CD14-positive monocyte (primary cell): ENCODE results near the gene DIMT1. TPM values are rescaled to one million over a fixed set of nuclear protein-coding genes. Genes with fewer than 3 reads are reported as not detected.

Experiments used
- DNase-seq, 3 donors: peaks; one replicate each; pipeline ENCODE4 v3.0.0-alpha.2; 2011 to 2022
- H2AFZ ChIP-seq: 2 replicates; pipeline ENCODE4 v1.6.0; 2012; ENCODE audit warnings: mild to moderate bottlenecking, low read depth, low read length, inconsistent platforms; ENCODE audit not compliant: insufficient read depth, poor library complexity, severe bottlenecking
- H3K27ac ChIP-seq, 2 donors: 1 replicate in 1 of 2; 2 replicates in 1 of 2; pipeline ENCODE4 v1.5.1; 2012 to 2013; ENCODE audit warnings: low read length in 2 of 2, control low read depth in 1 of 2, inconsistent platforms in 1 of 2, low read depth in 1 of 2, mild to moderate bottlenecking in 1 of 2
- H3K27me3 ChIP-seq, 2 donors: one replicate each; pipeline versions ENCODE4 v1.6.0 to v1.6.1; 2011 to 2013; ENCODE audit warnings: low read length in 2 of 2; ENCODE audit not compliant: control insufficient read depth in 2 of 2, insufficient read depth in 2 of 2
- H3K36me3 ChIP-seq, 2 donors: replicated peaks in 1 of 2; 1 replicate in 1 of 2; 2 replicates in 1 of 2; pipeline versions ENCODE4 v1.5.1 to v1.6.1; 2012 to 2013; ENCODE audit warnings: low read length in 2 of 2, control low read depth in 1 of 2, inconsistent platforms in 1 of 2, mild to moderate bottlenecking in 1 of 2; ENCODE audit not compliant: insufficient read depth in 2 of 2, control insufficient read depth in 1 of 2
- H3K4me1 ChIP-seq, 2 donors: 1 replicate in 1 of 2; 2 replicates in 1 of 2; pipeline versions ENCODE4 v1.5.1 to v1.6.1; 2012 to 2013; ENCODE audit warnings: low read length in 2 of 2, control low read depth in 1 of 2, inconsistent platforms in 1 of 2, mild to moderate bottlenecking in 1 of 2, moderate library complexity in 1 of 2; ENCODE audit not compliant: insufficient read depth in 2 of 2, control insufficient read depth in 1 of 2
- H3K4me2 ChIP-seq: replicated peaks from 2 replicates; pipeline ENCODE3; 2012; ENCODE audit warnings: low read length, moderate library complexity, mild to moderate bottlenecking; ENCODE audit not compliant: poor library complexity, severe bottlenecking; ENCODE audit errors: extremely low read depth
- H3K4me3 ChIP-seq, 3 experiments: fragments of 200-600 bp in 1 of 3; sonication (generic) in 1 of 3; replicated peaks in 1 of 3; 1 replicate in 2 of 3; 2 replicates in 1 of 3; pipeline ENCODE4 v1.5.1; 2011 to 2013; ENCODE audit warnings: low read length in 3 of 3, mild to moderate bottlenecking in 3 of 3, control low read depth in 2 of 3, low read depth in 2 of 3, inconsistent platforms in 1 of 3, moderate library complexity in 1 of 3
- H3K79me2 ChIP-seq: 2 replicates; pipeline ENCODE4 v1.6.0; 2012; ENCODE audit warnings: mild to moderate bottlenecking, control low read depth, inconsistent platforms, low read length, moderate library complexity; ENCODE audit not compliant: insufficient read depth
- H3K9ac ChIP-seq: 2 replicates; pipeline ENCODE4 v1.6.0; 2017; ENCODE audit warnings: low read length, mild to moderate bottlenecking; ENCODE audit not compliant: insufficient read depth, poor library complexity, severe bottlenecking
- H3K9me3 ChIP-seq, 2 donors: replicated peaks in 1 of 2; 1 replicate in 1 of 2; 2 replicates in 1 of 2; pipeline versions ENCODE4 v1.5.1 to v1.6.1; 2012 to 2013; ENCODE audit warnings: low read length in 2 of 2, control low read depth in 1 of 2; ENCODE audit not compliant: control insufficient read depth in 1 of 2, insufficient read depth in 1 of 2
- H4K20me1 ChIP-seq: 2 replicates; pipeline ENCODE4 v1.6.0; 2012; ENCODE audit warnings: mild to moderate bottlenecking, low read length, control low read depth, moderate library complexity; ENCODE audit not compliant: insufficient read depth
- H3K27ac Mint-ChIP-seq, 7 donors: one replicate each; pipeline ENCODE4 v1.8.0; 2020; ENCODE audit warnings: mild to moderate bottlenecking in 7 of 7, mixed read lengths in 7 of 7, moderate library complexity in 6 of 7, inconsistent platforms in 2 of 7
- H3K27me3 Mint-ChIP-seq, 3 donors: one replicate each; pipeline ENCODE4 v1.8.0; 2021 to 2022; ENCODE audit warnings: low read depth in 3 of 3, mild to moderate bottlenecking in 3 of 3, mixed read lengths in 3 of 3, moderate library complexity in 3 of 3, inconsistent platforms in 1 of 3
- H3K36me3 Mint-ChIP-seq, 2 donors: one replicate each; pipeline ENCODE4 v1.8.0; 2020; ENCODE audit warnings: mixed read lengths in 2 of 2, inconsistent platforms in 1 of 2, mild to moderate bottlenecking in 1 of 2
- H3K4me1 Mint-ChIP-seq: one replicate; pipeline ENCODE4 v1.8.0; 2020; ENCODE audit warnings: mild to moderate bottlenecking, mixed read lengths
- H3K4me3 Mint-ChIP-seq, 2 donors: one replicate each; pipeline ENCODE4 v1.8.0; 2020; ENCODE audit warnings: mild to moderate bottlenecking in 2 of 2, mixed read lengths in 2 of 2, moderate library complexity in 1 of 2
- H3K9me3 Mint-ChIP-seq, 7 donors: one replicate each; pipeline ENCODE4 v1.8.0; 2020 to 2022; ENCODE audit warnings: mixed read lengths in 7 of 7, mild to moderate bottlenecking in 6 of 7, moderate library complexity in 6 of 7, inconsistent platforms in 2 of 7
- CTCF ChIP-seq: fragments of 200-600 bp; IDR thresholded peaks from one replicate; pipeline ENCODE4 v1.8.0; 2022; ENCODE audit warnings: antibody characterized with exemption, mild to moderate bottlenecking
- WGBS: methylation state at CpG from one replicate; pipeline ENCODE4 v1.1.5; 2013; ENCODE audit warnings: missing lambda C conversion rate; ENCODE audit not compliant: insufficient coverage; 5-methylcytosine and 5-hydroxymethylcytosine counted together
- intact Hi-C, 2 donors: fragments of 100-400 bp; cut with micrococcal nuclease; formaldehyde crosslinking; loops; one replicate each; pipeline versions ENCODE4 v1.15.0 to v1.15.1; 2023
- polyA plus RNA-seq, 3 donors: library from polyadenylated mRNA; depleted of rRNA in 1 of 3; unstranded in 2 of 3; stranded (reverse) in 1 of 3; fragments of 300-500 nt in 2 of 3; fragments of >200 nt in 1 of 3; fragmentation: Illumina TruSeq in 2 of 3; gene quantifications; 1 replicate in 2 of 3; 2 replicates in 1 of 3; pipeline ENCODE4 v1.2.3, GENCODE V29; 2012 to 2021

DIMT1 gene
- polyA plus RNA-seq, 3 donors, result 10.1 to 27.6 (median 25.1) TPM

DNA sequence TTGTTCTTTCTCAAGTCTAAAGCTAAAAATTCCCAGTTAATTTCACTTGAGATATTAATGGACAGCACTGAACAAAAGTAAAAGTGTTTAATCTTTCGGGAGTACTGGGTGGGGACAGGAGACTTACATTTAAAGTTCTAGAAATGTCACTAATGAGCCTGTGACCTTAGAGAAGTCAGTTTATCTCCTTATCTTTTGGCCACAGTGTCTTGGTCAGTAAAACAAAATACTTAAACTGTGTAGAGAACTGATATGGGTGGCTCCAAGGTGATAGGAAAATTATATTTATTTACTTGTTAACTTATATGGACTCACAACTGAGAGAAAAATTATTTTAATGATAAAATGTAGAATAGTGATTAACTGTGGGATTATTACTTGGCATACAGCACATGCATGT, 17.7 kb upstream of the DIMT1 start:
- no peak overlapping the region for H3K9ac ChIP-seq
- H2AFZ ChIP-seq, result no peak overlapping the region
- peaks cover 0 to 23% of the 10 kb centered on the region in 2 donors for H3K36me3 Mint-ChIP-seq
- no peak overlapping the region for H3K4me2 ChIP-seq
- H3K27me3 ChIP-seq, result no peaks in the 10 kb centered on the region
- H3K27ac ChIP-seq, result no peak overlapping the region
- H3K79me2 ChIP-seq, result peaks cover 63% of the 10 kb centered on the region
- H3K4me1 ChIP-seq, result no peaks in the 10 kb centered on the region
- H3K4me1 Mint-ChIP-seq, result no peaks in the 10 kb centered on the region
- no peaks in the 10 kb centered on the region for H4K20me1 ChIP-seq
- no peak overlapping the region for H3K4me3 Mint-ChIP-seq
- no peaks in the 10 kb centered on the region for H3K27me3 Mint-ChIP-seq
- intact Hi-C loops, result no loop called here
- H3K27ac Mint-ChIP-seq, result no peak overlapping the region
- H3K36me3 ChIP-seq, result peaks cover 0 to 9% of the 10 kb centered on the region in 2 donors
- WGBS, result 100% methylated on average over 1 of the region's 1 CpG
- no peak overlapping the region for H3K4me3 ChIP-seq
- no peaks in the 10 kb centered on the region for H3K9me3 ChIP-seq
- no peak for TF ChIP-seq CTCF
- H3K9me3 Mint-ChIP-seq, result peaks cover 0 to 5% (median 2%) of the 10 kb centered on the region in 7 donors
- no peak for DNase-seq

DNA sequence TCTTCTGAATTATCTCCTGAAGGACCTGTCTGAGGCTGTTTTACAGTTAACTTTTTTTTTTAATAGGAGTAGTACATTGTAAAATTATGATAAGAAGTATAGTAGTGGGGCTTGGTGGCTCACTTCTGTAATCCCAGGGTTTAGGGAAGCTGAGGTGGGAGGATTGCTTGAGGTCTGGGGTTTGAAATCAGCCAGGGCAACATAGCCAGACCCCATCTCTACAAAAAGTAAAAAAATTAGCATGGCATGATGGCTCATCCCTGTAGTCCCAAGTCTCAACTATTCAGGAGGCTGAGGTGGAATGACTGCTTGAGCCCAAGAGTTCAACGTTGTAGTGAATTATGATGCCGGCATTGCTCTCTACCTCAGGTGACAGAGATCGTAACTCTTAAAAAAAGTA, 15.9 kb upstream of the DIMT1 start:
- DNase-seq, result no peak
- peaks cover 0 to 5% (median 2%) of the 10 kb centered on the region in 7 donors for H3K9me3 Mint-ChIP-seq
- no peak for TF ChIP-seq CTCF
- no peaks in the 10 kb centered on the region for H3K4me1 Mint-ChIP-seq
- intact Hi-C loops, result no loop called here
- Histone ChIP-seq H4K20me1 (no peaks in the 10 kb centered on the region), H3K4me3 (no peak overlapping the region), H3K27me3 (no peaks in the 10 kb centered on the region), H3K4me1 (no peaks in the 10 kb centered on the region), H3K79me2 (peaks cover 75% of the 10 kb centered on the region), H3K27ac (no peak overlapping the region), H3K4me2 (no peak overlapping the region), H3K9me3 (no peaks in the 10 kb centered on the region), H2AFZ (no peak overlapping the region), H3K36me3 (peaks cover 0 to 9% of the 10 kb centered on the region in 2 donors), H3K9ac (no peak overlapping the region)
- peaks cover 0 to 20% of the 10 kb centered on the region in 2 donors for H3K36me3 Mint-ChIP-seq
- H3K27me3 Mint-ChIP-seq, result no peaks in the 10 kb centered on the region
- 100% methylated on average over 3 of the region's 3 CpGs for WGBS
- peak overlapping the region in 3 of 7 donors; percentile 8 to 41 (median 27) for H3K27ac Mint-ChIP-seq
- no peak overlapping the region for H3K4me3 Mint-ChIP-seq
